ENCODE results near the gene TMPRSS9.
"Not testable (repeated sequence)": the region's sequence is repeated elsewhere in the genome, so short reads cannot be mapped to it uniquely, and the experiment has no call there.

The TMPRSS9 gene

DNA sequence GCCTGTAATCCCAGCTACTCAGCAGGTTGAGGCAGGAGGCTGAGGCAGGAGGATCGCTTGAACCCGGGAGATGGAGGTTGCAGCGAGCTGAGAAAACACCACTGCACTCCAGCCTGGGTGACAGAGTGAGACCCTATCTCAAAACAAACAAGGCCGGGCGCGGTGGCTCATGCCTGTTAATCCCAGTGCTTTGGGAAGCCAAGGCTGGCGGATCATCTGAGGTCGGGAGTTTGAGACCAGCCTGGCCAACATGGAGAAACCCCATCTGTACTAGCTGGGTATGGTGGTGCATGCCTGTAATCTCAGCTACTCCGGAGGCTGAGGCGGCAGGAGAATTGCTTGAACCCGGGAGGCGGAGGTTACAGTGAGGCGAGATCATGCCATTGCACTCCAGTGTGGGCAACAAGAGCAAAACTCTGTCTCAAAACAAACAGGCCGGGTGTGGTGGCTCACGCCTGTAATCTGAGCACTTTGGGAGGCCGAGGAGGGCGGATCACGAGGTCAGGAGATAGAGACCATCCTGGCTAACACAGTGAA is 35.3 kb downstream of the TMPRSS9 start:
- DNase-seq = not testable (repeated sequence)

DNA sequence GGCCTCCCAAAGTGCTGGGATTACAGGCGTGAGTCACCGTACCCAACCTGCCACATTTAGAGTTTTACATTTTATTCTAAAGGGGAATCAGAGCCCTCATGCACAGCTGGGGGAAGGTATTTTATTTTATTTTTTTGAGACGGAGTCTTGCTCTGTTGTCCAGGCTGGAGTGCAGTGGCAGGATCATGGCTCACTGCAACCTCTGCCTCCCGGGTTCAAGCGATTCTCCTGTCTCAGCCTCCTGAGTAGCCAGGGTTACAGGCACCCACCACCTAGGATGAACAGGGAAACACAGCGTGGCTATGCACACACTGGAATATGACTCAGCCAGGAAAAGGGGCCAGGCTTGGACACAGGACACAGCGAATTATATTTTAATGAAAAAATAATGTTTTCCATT is 37.1 kb downstream of the TMPRSS9 start:
- DNase-seq = not testable (repeated sequence)

DNA sequence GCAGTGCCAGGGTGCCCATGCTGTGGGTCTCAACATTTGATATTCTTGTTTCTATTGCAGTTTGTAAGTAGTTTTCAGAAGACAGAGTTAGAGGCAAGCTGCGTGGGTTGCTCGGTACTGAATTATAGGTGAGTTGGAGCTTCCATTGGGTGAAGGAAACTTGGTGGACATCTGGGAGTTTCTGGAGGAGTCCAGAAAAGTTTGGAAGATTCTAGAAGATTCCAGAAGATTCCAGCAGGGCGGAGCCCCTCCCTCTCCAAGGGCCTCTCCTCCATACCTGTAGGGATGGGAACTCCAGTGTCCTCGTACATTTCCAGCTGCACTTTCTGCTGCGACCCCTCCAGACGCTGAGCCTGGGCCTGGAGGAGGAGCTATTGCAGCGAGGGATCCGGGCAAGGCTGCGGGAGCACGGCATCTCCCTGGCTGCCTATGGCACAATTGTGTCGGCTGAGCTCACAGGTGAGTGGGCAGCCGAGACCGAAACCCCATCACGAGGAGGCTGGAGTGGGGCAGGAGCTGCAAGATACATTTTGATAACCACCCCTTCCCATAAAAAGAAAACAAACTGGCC is 38.8 kb downstream of the TMPRSS9 start:
- DNase-seq = no peak

GRCh38 chr19:2399582-2399981 is 39.5 kb downstream of the TMPRSS9 start:
- DNase-seq = no peak

- no peak for DNase-seq
Measured at GRCh38 chr19:2408247-2408646, 48.2 kb downstream of the TMPRSS9 start.

DNA sequence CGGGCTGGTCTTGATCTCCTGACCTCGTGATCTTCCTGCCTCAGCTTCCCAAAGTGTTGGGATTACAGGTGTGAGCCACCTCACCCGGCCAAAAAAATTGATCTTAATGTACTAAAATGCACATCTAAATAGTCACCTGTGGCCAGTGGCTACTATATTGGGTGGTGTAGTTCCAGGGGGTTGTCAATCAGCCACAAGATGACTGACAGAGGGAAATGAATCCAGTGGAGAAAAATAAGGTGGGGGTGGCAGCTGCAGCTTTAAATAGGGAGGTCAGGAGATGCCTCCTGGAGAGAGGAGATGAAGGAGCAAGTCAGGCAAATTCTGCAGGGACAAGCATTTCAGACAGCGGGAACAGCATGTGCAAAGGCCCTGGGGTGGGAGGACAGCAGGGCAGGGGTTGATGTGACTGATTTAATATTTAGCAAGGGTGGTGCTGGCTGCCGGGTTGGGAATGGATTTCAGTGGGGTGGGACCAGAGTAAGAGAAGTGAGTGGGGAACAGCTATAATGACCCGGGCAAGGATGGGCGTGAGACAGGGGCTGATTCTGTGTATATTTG is 49.4 kb downstream of the TMPRSS9 start:
- no peak for DNase-seq

DNA sequence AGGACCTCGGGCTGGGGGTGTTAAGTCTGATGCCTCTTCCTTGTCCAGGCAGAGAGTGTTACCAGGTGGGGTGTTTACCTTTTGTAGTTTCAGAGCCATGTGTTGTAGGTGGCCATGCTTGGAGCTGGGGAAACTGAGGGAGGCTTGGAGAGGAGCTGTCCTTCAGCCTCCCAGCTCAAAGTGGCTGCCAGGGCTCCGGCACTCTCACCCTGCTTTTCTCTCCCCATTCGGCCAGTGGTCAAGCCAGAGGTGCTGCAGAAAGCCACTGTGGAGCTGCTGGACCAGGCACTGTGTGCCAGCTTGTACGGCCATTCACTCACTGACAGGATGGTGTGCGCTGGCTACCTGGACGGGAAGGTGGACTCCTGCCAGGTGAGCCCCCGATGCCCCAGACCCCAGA is 50.0 kb downstream of the TMPRSS9 start:
- no peak for DNase-seq

DNA sequence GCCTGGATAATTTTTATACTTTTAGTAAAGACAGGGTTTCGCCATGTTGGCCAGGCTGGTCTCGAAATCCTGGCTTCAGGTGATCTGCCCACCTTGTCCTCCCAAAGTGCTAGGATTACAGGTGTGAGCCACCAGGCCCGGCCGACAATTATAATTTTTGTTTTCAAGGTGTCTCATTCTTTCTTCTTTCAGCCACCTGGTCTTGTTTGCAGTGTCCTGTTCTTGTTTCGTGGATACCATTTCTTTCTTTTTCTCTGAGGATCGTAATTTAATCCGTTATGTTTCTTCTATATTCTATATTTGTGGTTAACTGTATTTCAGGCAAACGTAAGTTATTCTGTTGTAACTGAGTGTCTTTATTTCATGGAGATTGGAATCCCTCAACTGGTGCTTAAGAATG is 51.6 kb downstream of the TMPRSS9 start:
- no peak for DNase-seq

DNA sequence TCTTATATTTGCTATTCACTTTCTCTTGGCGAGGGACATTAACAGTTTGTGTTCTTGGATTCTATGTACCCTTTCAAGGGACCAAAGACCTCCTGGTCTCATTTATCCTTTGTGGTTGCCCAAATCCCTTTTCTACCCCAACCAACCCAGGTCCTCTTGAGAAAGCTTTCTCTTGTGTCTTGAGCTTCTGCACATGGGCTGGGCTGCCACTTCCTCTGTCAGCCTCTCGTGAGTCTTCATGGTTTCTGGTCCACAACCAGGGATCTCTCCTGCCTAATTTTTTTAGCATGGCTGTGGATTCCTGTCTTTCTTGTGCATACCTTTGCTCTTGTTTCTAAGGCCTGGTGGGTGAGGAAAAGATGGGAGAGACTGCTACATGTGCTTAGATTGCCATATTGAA is 52.4 kb downstream of the TMPRSS9 start:
- no peak for DNase-seq

- no peak for DNase-seq
Measured at GRCh38 chr19:2413159-2413558, 53.1 kb downstream of the TMPRSS9 start.

GRCh38 chr19:2413629-2414028 is 53.6 kb downstream of the TMPRSS9 start:
- no peak for DNase-seq

GRCh38 chr19:2415281-2415972 is 55.4 kb downstream of the TMPRSS9 start:
- no peak for DNase-seq

- DNase-seq = no peak
Measured at GRCh38 chr19:2415973-2416319, 55.9 kb downstream of the TMPRSS9 start.

GRCh38 chr19:2416321-2417097 is 56.4 kb downstream of the TMPRSS9 start:
- no peak for DNase-seq

DNA sequence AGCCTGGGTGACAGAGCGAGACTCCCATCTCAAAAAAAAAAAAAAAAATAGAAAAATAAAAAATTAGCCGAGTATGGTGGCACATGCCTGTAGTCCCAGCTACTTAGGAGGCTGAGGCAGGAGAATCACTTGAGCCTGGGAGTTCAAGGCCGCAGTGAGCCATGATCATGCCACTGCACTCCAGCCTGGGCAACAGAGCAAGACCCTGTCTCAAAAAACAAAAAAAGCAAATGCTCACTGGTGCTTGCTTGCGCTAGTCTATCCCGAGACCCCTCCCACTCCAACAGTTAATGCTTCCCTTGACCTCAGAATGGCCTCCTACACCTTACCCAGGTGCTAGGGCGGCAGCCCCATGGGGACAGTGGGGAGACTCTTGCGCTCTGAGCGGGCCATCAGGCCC is 57.4 kb downstream of the TMPRSS9 start:
- DNase-seq = not testable (repeated sequence)

DNA sequence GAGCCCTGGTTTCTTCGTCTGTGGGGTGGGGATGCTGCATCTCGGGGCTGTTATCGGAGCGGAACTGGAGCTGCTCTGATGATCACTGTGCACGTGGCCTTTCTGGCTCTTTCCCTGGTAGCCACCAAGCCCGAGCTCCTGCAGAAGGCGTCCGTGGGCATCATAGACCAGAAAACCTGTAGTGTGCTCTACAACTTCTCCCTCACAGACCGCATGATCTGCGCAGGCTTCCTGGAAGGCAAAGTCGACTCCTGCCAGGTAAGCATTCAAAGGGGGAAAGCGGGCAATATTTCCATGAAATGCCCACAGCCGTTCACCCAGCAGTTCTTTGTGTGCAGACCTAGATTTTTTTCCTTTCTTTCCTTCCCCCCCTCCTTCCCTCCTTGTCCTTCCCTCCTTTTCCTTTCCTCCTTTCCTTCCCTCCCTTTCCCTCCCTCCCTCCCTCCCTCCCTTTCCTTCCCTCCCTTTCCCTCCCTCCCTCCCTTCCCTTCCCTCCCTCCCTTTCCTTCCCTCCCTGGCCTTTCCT is 57.9 kb downstream of the TMPRSS9 start:
- no peak for DNase-seq

DNA sequence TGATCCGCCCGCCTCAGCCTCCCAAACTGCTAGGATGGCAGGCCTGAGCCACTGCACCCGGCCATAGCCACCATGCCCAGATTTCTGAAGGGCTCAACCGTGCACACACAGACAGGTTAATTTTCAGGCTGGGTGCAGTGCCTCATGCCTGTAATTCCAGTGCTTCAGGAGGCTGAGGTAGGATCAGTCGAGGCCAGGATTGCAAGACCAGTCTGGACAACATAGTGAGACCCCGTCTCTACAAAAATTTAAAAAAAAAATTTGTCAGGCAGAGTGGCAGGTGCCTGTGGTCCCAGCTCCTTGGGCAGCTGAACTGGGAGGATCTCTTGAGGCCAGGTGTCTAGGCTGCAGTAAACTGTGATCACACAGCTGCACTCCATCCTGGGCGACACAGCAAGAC is 59.7 kb downstream of the TMPRSS9 start:
- DNase-seq = no peak

DNA sequence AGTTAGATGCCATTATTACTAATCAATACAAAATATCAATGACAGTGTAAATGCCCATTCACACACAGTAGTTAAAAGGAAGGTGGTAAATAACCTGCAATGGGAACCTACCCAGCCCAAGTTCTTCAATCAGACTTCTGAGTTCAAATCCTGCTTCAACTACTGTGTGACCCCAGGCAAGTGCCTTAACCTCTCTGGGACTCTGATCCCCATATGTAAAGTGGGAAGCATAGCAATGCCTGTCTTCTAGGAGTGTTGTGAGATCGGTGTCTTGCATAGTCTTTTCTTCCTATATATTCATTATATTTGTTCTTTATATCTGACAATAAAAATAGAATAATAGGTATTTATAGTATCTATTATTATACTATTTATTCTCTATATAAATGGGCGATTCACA is 60.4 kb downstream of the TMPRSS9 start:
- DNase-seq = no peak

GRCh38 chr19:2421581-2422306 is 61.7 kb downstream of the TMPRSS9 start:
- DNase-seq = no peak

GRCh38 chr19:2423071-2423914 is 63.2 kb downstream of the TMPRSS9 start:
- no peak for DNase-seq

DNA sequence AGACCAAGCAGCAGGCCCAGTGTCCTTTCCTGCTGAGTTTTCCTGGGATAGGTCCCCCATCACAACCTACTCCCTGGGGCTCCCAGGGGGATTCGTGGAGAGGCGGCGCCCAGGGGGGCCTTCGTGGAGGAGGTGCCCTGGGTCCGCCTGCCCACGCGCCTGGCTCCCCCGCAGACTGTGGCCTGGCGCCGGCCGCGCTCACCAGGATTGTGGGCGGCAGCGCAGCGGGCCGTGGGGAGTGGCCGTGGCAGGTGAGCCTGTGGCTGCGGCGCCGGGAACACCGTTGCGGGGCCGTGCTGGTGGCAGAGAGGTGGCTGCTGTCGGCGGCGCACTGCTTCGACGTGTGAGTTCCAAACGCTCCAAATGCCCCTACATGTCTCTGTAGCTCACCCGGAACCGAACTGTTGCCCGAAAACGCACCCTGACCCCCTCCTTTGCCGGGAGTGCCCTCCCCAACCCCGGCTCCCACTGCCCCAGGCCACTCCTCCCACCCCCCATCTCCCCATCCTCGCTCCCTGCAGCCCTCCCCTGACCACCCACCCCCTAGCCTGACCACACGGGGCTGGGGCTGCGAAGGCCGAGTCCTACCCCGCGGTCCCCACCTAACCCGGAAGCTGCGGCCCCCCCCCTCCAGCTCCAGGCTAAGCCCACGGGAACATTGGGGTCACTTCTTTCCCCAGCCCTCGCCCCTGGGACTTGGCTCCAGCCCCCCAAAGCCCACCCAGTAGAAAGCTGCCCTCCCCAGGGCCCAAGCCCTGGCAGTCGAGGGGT is 64.0 kb downstream of the TMPRSS9 start:
- no peak for DNase-seq
